Inferior parietal cortex (tissue), 1 donor: ENCODE measurements around the gene KCNJ15.

Source experiments
- DNase-seq: peaks from one replicate; pipeline ENCODE4 v3.0.0-alpha.2; 2016; ENCODE audit errors: extremely low spot score

The KCNJ15 gene

GRCh38 chr21:38325731-38326420 is 69.1 kb downstream of the KCNJ15 start:
- no peak for DNase-seq

DNA sequence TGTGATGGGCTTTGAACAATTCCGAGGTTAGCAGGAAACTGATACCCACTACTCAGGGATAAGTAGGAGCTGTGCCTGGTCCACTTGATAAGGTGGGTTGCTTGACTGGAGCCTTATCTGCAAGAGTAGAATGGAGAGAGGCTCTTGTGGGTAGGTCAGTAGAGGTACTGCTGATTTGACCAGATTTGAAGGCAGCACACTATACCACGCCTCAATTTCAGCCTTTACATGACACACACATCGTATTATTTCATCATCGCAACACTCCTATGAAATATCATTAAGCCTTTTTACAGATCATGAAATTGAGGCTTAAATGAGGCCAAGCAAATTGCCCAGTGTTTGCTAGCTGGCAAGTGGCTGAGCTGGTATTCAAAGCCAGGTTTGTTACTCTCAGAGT is 69.6 kb downstream of the KCNJ15 start:
- DNase-seq: no peak

GRCh38 chr21:38326899-38327298 is 70.1 kb downstream of the KCNJ15 start:
- no peak for DNase-seq

DNA sequence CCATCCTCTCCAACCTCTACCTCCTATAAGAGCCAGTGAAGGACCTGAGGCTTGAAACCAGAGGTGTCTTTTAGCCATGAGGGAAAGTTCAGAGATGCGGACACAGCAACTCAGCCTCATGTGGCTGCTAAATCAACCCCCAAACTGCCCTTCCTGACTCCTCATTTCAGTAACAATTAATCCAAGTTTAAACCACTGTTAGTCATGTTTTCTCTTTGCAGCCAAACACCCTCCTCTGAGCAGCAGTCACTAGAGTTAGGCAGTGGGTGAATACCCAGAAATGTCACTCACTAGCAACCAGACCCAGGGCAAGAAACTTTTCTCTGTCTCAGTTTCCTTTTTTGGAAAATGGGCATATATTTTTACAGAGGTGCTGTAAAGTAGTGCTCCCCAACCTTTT is 71.2 kb downstream of the KCNJ15 start:
- no peak for DNase-seq

- no peak for DNase-seq
Measured at GRCh38 chr21:38329162-38329561, 72.4 kb downstream of the KCNJ15 start.

- DNase-seq: no peak
Measured at GRCh38 chr21:38330666-38331065, 73.9 kb downstream of the KCNJ15 start.

DNA sequence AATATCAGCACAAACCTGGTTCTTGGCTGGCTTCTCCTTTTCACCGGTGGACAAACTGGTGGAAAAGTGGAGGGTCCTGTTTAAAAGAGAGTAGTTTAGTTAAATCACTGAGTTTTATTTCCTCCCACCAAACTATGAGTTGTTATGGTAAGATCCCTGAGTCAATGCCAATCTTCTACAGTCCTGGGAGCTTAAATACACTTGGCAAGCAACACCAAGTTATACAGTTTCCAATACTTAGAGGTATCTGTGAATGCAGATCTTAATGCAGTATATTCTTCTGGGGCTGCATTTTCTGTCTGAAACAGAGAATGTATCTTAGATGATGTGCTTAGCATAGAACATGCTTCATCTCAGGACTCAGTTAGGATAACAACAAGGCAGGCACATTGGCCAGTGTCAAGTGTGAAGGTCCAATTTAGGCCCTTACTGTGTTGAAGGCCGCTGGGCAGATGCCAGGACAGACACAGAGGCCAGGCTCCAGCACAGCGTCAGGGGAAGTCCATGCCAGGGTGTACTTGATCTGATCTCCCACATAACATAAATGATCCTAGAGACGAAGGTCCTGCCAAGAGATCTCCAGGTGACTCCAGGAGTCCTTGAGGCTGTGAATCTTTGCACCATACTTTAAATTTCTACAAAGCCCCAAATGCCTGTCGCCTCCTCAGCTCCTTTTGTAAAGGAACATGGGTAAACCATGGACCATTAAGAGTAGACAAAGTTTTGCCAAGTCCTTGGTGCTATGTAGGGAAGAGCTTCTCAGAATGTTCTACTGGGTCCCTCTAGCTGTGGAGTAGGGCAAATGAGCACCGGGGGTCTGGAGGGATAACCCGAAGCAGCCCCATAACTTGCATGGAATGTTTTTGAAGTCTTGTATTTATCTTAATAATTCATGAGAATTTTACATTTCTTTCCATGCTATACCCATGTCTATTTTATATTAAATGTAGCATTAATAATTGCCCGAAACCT is 76.8 kb downstream of the KCNJ15 start:
- no peak for DNase-seq

GRCh38 chr21:38334866-38335265 is 78.1 kb downstream of the KCNJ15 start:
- no peak for DNase-seq

DNA sequence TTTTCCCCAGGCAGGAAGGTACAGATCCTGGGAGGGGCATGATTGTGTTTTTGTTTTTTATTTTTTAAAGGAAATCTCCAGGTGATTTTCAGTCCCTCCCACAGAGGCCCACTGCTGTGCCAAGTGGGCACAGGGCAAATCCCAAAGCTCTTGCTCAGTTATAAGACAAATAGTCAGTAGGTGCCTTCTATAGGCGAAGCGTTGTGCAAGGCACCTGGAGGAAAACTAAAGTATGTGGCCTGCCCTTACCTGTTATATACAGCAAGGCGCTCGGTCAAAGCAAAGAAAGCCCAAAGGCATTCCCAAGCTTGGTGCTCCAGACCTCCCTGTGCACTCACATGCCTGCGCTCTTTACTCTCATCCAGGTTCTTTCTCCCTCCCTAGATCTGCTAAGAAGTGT is 81.0 kb downstream of the KCNJ15 start:
- DNase-seq: no peak

GRCh38 chr21:38340131-38340530 is 83.3 kb downstream of the KCNJ15 start:
- DNase-seq: no peak

DNA sequence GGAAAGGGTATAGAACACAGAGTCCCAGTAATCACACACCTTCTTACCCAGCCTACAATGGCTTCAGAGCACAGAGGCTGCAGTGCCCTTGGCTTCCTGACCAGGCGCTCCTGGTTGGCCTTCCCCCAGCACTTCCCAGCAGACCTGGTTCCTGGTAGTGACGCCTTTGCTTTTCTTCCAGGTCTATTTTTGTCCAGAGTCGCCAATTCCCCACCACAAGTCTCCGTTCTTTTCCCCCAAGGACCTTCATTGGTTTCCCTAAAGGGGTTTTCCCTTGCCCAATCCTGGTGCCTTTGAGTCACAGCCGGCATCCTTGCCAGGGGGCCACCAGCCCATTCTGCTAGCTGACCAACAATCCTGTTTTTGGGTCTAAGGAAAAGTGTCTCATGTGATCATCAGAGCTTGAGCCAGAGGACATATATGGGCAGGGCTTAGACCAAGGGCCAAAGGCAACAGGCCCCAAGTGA is 84.8 kb downstream of the KCNJ15 start:
- no peak for DNase-seq

GRCh38 chr21:38342739-38343138 is 85.9 kb downstream of the KCNJ15 start:
- no peak for DNase-seq

DNA sequence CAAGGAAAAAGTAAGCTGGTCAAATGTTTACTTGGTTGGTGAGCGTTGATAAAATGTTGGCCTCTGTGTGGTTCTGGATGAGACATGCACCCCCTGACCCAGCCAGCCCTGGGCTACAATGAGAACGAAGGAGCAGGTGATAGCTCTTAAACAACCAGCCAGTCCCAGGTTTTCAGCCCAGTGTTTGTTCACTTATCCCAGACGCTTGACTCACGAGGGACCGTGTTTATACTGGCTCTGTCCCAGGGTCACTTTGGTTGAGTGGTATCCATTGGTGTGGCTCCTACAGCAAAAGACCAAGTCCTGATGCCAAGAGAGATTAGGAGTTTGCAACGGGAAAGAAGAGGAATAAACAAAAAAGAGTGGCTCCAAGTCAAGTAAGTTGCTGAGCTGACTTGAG is 86.9 kb downstream of the KCNJ15 start:
- DNase-seq: no peak

GRCh38 chr21:38346286-38346685 is 89.5 kb downstream of the KCNJ15 start:
- no peak for DNase-seq

DNA sequence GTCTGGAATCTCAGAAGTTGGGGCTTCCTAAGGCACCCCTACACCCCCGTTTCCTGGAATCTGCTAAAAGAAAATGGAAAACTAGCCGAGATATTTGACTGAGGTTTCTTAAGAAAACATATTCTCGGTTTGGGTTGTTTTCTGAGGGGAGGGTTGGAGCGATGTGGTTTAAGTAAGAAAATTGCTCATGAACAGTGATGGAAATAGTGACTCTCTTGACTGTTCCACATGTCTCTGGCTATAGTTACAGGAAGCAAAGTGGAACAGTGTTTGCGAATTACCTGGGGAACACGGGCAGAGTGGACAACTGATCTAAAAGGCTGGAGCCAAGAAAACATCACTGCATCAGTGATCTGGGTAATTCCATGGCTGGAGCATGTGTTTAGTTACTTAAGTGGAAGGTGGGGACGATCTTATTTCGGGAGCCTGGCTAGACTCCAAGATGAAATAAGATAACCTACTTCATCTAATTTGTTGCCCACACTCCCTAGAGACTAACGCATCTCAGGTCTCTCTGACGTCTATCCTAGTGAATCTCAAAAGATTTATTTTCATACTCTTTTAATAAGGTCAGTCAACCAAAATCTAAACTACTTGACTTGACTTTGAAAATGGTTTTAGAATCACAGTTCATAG is 92.4 kb downstream of the KCNJ15 start:
- DNase-seq: no peak

GRCh38 chr21:38349977-38350376 is 93.2 kb downstream of the KCNJ15 start:
- no peak for DNase-seq

DNA sequence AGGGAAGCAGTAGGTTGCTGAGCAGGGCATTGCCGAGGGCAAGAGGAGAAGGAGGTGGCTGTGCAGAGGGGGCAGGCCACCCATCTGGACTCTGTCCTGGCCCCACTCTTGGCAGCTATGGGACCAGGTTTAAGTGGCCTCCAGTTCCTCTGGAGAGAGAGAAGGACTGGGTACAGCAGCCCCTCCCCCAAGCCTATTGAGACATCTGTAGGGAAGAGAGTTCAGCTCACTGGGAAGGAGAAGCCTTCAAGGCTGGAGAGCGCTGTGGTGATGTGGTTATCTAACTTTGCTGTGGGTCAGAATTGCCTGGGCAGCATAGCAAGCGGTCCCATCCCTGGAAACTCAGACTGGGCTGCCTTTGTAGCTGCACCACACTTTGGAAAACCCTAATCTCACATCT is 93.9 kb downstream of the KCNJ15 start:
- DNase-seq: no peak

DNA sequence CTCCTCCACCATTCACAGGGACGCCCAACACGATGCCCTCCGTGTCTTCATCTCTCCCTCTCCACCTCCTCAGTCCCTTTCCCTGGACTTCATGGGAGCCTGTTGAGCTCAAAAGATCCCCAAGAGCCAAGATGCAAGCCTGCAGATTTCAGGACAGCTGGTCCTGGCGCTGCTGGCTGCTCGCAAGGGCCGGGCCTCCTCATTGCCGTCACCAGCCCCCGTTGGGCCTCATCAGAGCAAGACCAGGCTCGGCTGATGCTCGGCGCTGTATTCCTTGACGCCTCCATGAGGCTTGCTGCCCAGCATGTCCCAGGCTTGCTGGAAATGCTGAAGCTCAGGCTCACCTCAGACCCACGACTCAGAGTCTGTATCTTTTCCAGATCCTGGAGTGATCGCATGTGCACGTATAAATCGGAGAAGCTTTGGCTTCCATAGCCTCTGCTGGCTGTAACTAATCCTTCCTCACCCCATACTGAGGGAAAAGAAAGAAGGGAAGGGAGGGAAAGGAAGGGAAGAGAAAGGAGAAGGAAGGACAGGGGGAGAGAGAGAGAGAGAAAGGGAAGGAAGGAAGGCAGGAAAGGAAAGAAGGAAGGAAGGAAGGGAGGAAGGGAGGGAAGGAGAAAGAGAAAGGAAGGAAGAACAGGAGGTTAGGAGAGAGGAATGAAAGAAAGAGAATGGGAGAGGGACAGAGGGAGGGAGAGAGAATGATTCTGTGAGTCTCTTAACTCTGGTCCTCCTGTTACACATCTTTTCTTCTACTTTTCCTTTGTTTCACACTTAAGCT is 94.6 kb downstream of the KCNJ15 start:
- no peak for DNase-seq

GRCh38 chr21:38351961-38352521 is 95.2 kb downstream of the KCNJ15 start:
- DNase-seq: no peak

DNA sequence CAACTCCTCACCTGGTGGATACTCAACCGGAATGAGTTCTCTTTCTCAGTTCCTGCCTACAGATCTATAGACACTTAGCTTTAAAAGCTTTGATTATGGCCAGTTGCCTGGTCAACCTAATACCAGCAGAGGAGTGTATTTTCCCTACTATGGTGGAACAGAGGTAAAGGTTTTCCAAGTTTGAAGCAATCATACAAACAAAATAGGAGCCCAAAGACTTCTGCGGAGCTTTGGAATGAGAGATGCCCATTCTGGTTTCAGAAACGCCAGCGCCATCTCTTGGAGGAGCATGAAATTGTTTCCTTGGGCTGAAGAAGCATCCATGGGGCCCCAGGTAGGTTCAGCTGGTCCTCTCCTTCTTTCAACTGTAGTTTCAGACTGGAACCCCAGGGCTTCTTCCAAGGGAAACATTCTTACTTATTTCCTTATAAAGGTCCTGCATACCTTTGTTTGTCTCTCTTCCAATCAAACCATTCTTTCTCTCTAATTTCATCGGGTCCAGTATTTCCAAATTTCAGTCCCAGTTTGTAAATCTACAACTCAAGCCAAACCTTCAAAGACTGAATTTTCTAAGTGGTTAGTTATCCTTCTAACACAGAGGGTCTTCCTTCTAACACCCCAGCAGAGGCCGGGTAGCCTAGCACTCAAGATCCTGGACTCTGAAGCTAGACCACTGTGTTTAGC is 95.9 kb downstream of the KCNJ15 start:
- DNase-seq: peak; percentile 69

DNA sequence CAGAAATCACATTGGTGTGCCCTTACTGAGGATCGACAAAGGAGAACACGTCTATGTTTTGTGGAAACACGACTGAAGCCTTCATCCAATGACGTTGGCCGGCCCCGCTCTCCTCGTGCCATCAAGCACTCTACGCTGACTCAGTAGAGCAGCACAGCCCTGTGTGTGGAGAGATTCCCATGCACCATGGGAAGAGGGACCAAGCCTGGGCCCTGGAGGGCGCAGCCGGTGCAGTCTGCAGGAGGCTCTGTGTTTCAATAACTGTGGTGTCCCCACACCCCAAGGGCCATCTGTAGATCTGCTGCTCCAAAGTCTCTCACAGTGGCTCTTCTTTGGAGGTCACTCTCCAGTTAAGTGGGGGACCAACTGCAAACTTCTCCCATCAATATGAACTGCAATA is 97.4 kb downstream of the KCNJ15 start:
- DNase-seq: no peak
